Endothelial cell of umbilical vein (primary cell): ENCODE data around the gene VSIR.

Experiments used
- CTCF ChIP-seq, 2 donors: IDR thresholded peaks; 1 replicate in 1 of 2; 2 replicates in 1 of 2; pipeline ENCODE4 v1.5.1; 2011; ENCODE audit warnings: low read length in 2 of 2, mild to moderate bottlenecking in 2 of 2, moderate library complexity in 2 of 2, control low read depth in 1 of 2, inconsistent platforms in 1 of 2, low read depth in 1 of 2; ENCODE audit not compliant: insufficient read depth in 1 of 2; ENCODE audit errors: extremely low read depth in 1 of 2
- EZH2 ChIP-seq: IDR thresholded peaks from 2 replicates; pipeline ENCODE4 v1.6.1; 2012; ENCODE audit warnings: borderline replicate concordance, low read depth, mild to moderate bottlenecking, moderate library complexity, low read length, inconsistent platforms; ENCODE audit not compliant: severe bottlenecking
- POLR2A ChIP-seq: IDR thresholded peaks from 2 replicates; pipeline ENCODE4 v1.6.1; 2012; ENCODE audit warnings: low read depth, mild to moderate bottlenecking, control low read depth, low read length

- peak; percentile 84 to 94 for TF ChIP-seq CTCF (IDR thresholded peaks at IDR 0.05; ENCODE audit: extremely low read depth in 1 of 2, insufficient read depth in 1 of 2, low read depth in 1 of 2, low read length in 2 of 2)
- no peak for TF ChIP-seq POLR2A
- no peak for TF ChIP-seq EZH2
Observed at GRCh38 chr10:71708301-71708703, 65.0 kb downstream of the VSIR start.
